GM04503 (cell line): ENCODE measurements around the gene KCNJ15.
A peak's percentile ranks its signal among the peaks of the same experiment; 100 is the strongest.

Experiments used
- DNase-seq: peaks from one replicate; pipeline ENCODE4 v3.0.0-alpha.2; 2012; ENCODE audit warnings: low read depth

Gene KCNJ15

GRCh38 chr21:38268864-38269575, 12.2 kb downstream of the KCNJ15 start:
- DNase-seq = no peak

DNA sequence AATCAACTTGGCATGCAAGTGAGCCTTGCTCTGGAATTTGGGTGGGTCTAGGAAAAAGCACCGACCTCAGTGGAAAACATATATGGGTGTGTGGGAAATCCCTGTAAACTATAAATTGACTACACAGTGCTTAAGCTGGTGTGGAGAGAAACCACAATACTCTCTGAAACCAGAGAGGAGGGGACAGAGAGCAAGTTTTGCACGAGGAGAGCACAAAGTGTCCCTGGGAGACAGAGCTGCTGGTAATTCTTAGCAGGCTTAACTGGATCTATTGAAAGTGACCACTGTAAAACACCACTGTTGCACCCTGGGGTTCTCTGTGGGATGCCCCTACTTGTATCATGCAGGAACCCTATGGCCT, 12.8 kb downstream of the KCNJ15 start:
- DNase-seq = no peak

DNA sequence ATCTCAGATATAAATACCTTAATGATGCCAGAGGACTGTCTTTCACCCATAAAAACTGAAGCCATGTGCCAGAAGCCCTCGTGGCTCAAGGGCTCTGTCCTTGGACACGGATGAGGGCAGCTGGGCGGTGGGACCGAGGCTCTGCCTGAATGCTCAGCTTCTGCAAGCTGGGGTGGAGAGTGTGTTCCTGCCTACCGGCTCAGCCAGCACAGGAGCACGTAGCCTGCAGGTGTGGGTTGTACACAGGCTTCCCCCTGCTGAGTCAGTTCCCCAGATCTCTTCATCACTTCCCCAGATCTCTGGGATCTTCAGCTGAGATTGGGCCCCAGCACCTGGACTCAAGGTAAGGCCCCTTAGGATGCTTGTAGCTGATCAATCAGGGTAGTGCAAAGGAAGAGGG, 15.4 kb downstream of the KCNJ15 start:
- DNase-seq = no peak

- DNase-seq = no peak
Measured at GRCh38 chr21:38273745-38274542, 17.2 kb downstream of the KCNJ15 start.

DNA sequence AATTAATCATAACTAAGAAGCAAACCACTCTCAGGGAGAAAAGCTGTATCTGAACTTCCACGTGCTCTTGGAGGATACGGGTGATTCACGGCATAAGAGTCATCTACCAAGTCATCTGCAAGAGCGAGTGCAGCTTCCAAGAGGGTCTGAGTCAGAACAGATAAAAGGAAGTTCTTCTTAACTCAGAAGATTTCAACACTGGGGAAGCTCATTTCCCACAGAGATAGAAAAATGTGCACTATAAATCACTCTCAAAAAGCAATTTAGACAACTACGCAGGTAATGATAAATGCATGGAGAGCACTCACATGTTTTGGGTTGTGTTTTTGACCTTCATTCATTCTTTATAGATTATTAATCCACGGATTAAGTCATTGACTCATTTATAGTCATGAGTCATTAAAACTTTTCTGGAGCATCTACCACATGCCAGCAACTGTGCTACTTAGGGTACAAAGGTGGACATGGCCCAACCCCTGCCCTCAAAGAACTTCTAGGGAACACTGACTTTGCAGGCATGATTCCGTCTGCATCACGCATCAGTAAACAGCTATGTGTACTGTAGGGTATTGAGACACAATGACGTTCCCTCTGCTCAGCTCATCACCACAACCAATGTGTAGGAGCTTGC, 20.8 kb downstream of the KCNJ15 start:
- DNase-seq = peak; percentile 94

DNA sequence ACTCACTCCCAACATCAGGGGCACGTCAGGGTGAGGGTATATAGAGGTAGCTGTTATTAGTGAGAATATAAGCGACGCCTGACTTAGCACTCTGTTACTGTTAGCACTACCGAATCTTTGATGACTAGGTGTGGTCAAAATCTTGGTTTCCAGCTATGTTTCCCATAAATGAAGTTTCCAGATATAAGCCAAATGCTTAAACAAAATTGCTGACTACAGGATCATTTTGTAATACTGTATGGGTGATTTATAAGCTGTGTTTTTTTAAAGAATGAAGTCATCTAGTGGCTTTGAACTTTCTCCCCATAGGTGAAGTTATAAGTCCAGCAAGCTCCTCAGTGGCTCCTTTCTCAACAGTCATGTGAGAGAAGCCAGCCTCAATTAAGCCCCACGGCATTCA, 23.7 kb downstream of the KCNJ15 start:
- no peak for DNase-seq

DNA sequence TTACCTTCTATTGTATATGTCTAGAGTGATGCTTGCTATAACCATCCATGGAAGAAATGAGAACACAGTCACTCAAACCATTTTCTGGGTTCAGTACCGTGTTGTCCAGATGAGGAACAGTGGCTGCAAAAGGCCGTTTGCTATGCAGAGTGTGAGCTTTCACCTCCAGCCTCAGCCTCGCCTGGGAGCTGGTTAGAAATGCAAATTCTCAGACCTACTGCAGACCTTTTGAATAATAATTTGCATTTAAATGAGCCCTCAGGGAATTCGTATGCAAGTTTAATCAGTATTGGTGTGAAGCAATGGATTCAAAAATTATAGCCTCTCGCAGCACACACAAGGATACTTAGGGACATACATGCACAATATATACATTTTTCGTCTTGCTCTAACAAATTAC, 24.1 kb downstream of the KCNJ15 start:
- no peak for DNase-seq

DNA sequence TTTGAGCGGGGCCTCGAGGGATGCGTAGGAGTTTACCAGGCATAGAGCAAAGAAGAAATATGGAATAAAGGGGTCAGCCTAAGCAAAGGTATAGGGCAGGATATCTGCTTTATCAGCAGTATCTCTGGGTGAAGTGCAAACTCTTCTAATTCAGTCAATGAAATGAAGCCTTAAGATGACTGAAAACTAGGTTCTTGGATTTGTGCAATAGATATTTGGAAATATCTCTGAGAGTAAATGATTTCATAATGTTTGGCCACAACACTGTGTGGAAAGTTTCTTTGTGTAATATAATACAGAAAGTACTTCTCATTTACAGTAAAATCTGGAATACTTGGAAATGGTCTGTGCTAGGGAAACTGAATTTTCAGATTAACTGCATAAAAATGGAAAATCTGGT, 26.1 kb downstream of the KCNJ15 start:
- DNase-seq = no peak

GRCh38 chr21:38284216-38284615, 27.4 kb downstream of the KCNJ15 start:
- no peak for DNase-seq

DNA sequence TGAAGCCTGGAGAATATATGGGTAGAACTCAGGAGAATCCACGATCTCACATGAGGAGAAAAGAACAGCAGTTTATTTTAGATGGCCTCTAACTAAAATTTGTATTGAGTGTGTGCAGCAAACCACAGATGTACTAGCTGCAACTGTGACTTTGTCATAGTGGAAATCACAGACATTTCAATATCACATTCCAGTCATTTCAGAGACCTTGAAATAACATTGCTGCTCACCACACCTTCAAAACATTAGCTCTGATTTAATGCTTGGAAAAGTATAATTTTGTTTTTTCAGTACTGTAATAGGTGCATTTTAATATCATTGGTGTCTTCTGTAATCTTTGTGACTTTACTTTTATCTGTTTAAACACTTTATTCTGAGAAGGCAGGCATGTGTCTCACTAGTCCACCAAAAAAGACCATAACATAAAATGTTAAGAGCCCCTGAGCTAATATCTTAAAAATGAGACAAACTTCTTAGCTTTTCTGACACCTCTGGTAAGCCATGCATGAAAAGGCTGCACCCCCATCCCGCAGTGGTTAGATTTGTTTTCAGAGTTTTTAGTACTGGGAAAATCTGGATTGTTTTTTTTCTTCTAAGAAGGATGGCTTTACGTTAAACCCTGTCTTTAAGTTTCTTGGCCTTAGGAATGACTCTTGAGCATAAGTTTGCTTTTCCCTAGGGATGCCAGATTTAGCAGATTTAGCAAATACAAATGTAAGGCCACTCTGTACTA, 30.1 kb downstream of the KCNJ15 start:
- DNase-seq = no peak

- no peak for DNase-seq
Measured at GRCh38 chr21:38287476-38287875, 30.7 kb downstream of the KCNJ15 start.

DNA sequence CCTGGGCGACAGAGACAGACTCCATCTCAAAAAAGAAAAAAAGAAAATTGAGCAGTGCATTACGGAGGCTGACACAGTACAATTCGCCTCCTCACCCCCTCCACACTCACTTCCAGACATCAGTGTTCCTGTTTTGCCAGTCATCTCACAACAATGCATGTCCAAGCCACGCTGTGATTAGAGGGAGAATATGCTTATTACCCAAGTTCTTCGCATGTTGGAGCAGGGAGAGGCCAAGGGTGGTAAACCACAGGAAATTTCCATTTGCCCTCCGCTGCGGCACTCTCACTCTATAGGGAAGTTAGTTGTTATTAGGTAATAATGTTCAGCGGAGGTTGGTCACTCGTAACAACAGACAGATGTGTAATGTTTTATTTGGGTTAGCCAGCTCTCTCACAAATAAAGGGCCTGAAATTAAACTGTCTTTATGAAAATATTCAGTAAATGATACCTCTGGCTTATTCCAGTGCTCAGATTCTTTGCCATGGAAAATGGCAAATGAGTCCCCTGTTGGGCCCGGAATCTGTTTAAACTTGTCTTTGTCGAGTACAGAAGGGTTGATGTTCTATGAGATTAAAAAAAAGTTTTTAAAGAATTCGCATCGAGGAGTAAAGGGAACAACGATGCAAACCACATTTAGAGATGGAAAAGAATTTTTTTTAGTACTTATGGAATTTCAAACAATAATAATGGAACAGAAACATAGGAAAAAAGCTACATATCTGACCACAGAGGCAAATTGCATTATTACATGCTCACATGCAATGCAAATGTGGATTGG, 33.1 kb downstream of the KCNJ15 start:
- DNase-seq = peak; percentile 97

GRCh38 chr21:38290809-38291208, 34.0 kb downstream of the KCNJ15 start:
- DNase-seq = no peak

DNA sequence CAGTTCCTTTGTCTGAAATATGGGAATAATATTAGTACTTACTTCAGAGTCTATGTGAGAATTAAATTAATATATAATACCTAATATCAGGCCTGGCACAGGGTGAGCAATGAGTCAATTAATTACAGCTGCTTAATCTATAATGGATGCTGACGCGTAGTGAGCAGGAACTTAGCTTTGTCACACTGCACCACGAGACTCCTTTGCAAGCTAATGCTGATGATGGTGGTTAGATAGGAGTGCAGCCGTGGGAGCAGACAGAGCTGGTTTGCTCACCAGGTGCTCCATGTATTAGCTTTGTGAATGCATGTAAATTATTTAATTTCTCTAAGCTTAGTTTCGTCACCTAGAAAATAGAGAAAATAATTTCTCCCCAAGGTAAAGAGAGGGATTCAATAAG, 35.1 kb downstream of the KCNJ15 start:
- no peak for DNase-seq

DNA sequence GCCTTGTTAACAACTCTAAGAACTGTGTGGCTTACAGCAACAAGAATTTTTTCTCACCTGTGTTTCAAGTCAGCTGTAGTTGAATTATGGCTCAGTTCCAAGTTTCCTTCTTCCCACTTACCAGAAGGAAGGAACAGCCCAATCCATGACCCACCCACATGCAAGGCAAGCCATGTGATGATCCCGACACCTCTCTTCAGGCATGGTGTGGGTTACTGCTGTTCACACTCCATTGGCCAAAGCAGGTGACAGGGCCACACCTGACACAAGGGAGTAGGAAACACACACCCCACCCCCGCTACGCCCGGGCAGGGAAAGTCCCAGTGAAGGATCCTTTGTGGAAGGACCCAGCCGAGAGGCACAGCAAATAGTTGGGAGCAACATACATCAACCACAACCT, 36.3 kb downstream of the KCNJ15 start:
- DNase-seq = no peak

- no peak for DNase-seq
Measured at GRCh38 chr21:38293765-38294164, 37.0 kb downstream of the KCNJ15 start.

- DNase-seq = no peak
Measured at GRCh38 chr21:38294609-38295008, 37.8 kb downstream of the KCNJ15 start.

DNA sequence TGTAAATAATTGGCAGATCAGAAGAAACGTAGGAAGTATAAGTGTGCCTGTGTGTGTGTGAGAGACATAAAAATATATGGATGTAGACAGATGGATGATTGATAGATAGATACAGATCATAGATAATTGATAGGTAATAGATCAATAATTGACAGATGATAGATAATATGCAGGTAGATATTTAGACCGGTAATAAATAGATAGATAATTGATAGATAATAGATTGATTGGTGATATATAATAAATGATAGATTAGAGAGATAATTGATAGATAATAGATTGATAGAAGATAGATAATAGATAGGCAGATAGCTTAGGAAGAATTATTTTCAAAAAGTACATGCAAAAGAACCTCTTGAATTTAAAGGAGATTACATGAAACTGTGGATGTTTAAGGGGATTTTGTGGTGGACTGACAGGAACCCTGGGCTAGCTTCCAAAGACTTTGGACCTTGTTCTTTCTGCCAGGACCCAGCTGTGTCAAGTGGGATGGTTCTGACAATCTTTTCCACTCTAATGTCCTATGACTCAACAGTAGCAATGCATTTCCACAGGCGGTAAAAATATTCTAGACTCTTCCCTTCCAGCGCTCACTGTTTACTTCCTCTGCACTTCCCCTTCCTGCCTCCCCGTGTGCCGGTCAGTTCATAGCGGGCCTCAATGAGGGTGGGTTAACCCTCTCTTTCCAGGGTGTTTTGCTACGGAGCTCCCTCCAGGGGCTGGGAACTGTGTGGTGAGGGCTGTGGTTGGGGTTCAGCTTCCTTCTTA, 39.4 kb downstream of the KCNJ15 start:
- no peak for DNase-seq

GRCh38 chr21:38297194-38297631, 40.4 kb downstream of the KCNJ15 start:
- no peak for DNase-seq

DNA sequence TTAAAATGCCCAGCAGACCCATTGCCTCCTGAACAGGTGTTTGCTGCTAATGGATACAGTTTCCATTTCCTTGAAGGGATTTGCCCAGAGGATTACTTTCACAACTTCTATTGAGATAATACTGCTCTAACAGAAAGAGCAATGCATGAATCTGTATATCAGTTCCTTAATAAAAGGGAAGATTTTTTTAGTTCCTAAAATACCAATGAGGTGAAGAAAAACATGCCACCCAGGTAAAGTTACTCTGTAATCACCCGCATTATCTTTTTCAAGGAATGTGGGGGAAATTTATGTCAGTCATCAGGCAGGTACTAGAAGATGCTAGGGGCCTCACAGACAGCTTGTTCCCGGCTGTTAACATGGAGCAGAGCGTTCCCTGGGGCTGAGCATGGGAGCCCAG, 41.1 kb downstream of the KCNJ15 start:
- DNase-seq = no peak

GRCh38 chr21:38298832-38299231, 42.0 kb downstream of the KCNJ15 start:
- DNase-seq = no peak
